H1 (cell line): Measurements from ENCODE around the gene CRYBG1. TPM values are rescaled to one million over a fixed set of nuclear protein-coding genes. Genes with fewer than 3 reads are reported as not detected.

Source experiments
- CTCF ChIA-PET: fragments of 300-600 bp; sonication (Branson Sonifier 250); formaldehyde crosslinking; loops from one replicate; lab custom pipeline; 2021; ENCODE audit not compliant: partially characterized antibody; lab: Charles Lee
- POLR2A ChIA-PET: fragments of 300-600 bp; sonication (Branson Sonifier 250); formaldehyde crosslinking; loops from one replicate; lab custom pipeline; 2021; ENCODE audit warnings: inconsistent platforms; ENCODE audit not compliant: partially characterized antibody; lab: Charles Lee
- DNase-seq, 2 experiments: peaks; one replicate each; pipeline versions ENCODE4 v3.0.0 to v3.0.0-alpha.2; 2010 to 2022; ENCODE audit warnings: low spot score in 2 of 2, low read depth in 1 of 2, mixed read lengths in 1 of 2
- FAIRE-seq: peaks from 2 replicates; lab custom pipeline; 2011; peaks lifted over from hg19 to GRCh38; lab: Jason Lieb, UNC
- H2AFZ ChIP-seq: 2 replicates; pipeline ENCODE4 v1.8.1; 2012; ENCODE audit warnings: low read length, inconsistent platforms
- H2AK5ac ChIP-seq: 2 replicates; pipeline ENCODE4 v1.6.1; 2013; ENCODE audit warnings: low read depth, low read length
- H2BK120ac ChIP-seq: replicated peaks from 2 replicates; pipeline ENCODE3; 2013; ENCODE audit warnings: low read depth, low read length, inconsistent platforms
- H2BK12ac ChIP-seq: 2 replicates; pipeline ENCODE4 v1.6.1; 2013; ENCODE audit warnings: low read depth, low read length
- H2BK15ac ChIP-seq: 2 replicates; pipeline ENCODE4 v1.6.1; 2013; ENCODE audit warnings: low read length
- H2BK20ac ChIP-seq: 2 replicates; pipeline ENCODE4 v1.6.1; 2013; ENCODE audit warnings: low read length
- H2BK5ac ChIP-seq: 2 replicates; pipeline ENCODE4 v1.6.1; 2013; ENCODE audit warnings: low read depth, low read length
- H3K14ac ChIP-seq: 2 replicates; pipeline ENCODE4 v1.6.1; 2013; ENCODE audit warnings: inconsistent platforms; ENCODE audit not compliant: insufficient read length
- H3K18ac ChIP-seq: 2 replicates; pipeline ENCODE4 v1.6.1; 2013; ENCODE audit warnings: low read length; ENCODE audit errors: extremely low read depth
- H3K23ac ChIP-seq: 2 replicates; pipeline ENCODE4 v1.6.1; 2013; ENCODE audit warnings: inconsistent platforms; ENCODE audit not compliant: insufficient read length
- H3K23me2 ChIP-seq: 2 replicates; pipeline ENCODE4 v1.6.1; 2013; ENCODE audit warnings: low read depth, low read length
- H3K27ac ChIP-seq: 2 replicates; pipeline ENCODE4 v1.6.1; 2011; ENCODE audit warnings: low read depth, low read length, inconsistent platforms
- H3K27me3 ChIP-seq, 4 experiments: replicated peaks in 1 of 4; 1 replicate in 1 of 4; 2 replicates in 3 of 4; pipeline versions ENCODE4 v1.6.1 to v1.8.1; 2011 to 2013; ENCODE audit warnings: low read length in 3 of 4, mild to moderate bottlenecking in 3 of 4, inconsistent platforms in 2 of 4, mixed read lengths in 2 of 4, moderate library complexity in 1 of 4; ENCODE audit not compliant: control insufficient read depth in 3 of 4, insufficient read depth in 3 of 4; ENCODE audit errors: extremely low read depth in 1 of 4
- H3K36me3 ChIP-seq, 4 experiments: 2 replicates each; pipeline versions ENCODE4 v1.6.1 to v1.8.1; 2011 to 2013; ENCODE audit warnings: mild to moderate bottlenecking in 4 of 4, low read length in 3 of 4, moderate library complexity in 2 of 4, control low read depth in 1 of 4, inconsistent platforms in 1 of 4; ENCODE audit not compliant: insufficient read depth in 4 of 4, control insufficient read depth in 2 of 4
- H3K4ac ChIP-seq: replicated peaks from 2 replicates; pipeline ENCODE3; 2013; ENCODE audit warnings: low read length, low read depth, mixed read lengths, inconsistent platforms; ENCODE audit not compliant: insufficient read length
- H3K4me1 ChIP-seq, 4 experiments: replicated peaks in 1 of 4; 1 replicate in 1 of 4; 2 replicates in 3 of 4; pipeline versions ENCODE4 v1.6.1 to v1.8.1; 2011 to 2013; ENCODE audit warnings: low read length in 3 of 4, inconsistent platforms in 2 of 4, mixed read lengths in 1 of 4; ENCODE audit not compliant: insufficient read depth in 4 of 4, control insufficient read depth in 3 of 4
- H3K4me2 ChIP-seq, 2 experiments: 2 replicates each; pipeline versions ENCODE4 v1.6.1 to v1.8.1; 2011 to 2013; ENCODE audit warnings: low read depth in 2 of 2, low read length in 2 of 2, control low read depth in 1 of 2, inconsistent platforms in 1 of 2, mild to moderate bottlenecking in 1 of 2; ENCODE audit not compliant: insufficient read depth in 1 of 2
- H3K4me3 ChIP-seq, 4 experiments: fragments of 200-600, 300-600 bp in 1 of 4; sonication (generic), shearing (Covaris generic), sonication (Bioruptor Twin) in 1 of 4; 2 replicates each; pipeline versions ENCODE4 v1.5.1 to v1.8.1; 2011 to 2016; ENCODE audit warnings: low read length in 4 of 4, low read depth in 3 of 4, control low read depth in 2 of 4, inconsistent platforms in 2 of 4, mild to moderate bottlenecking in 2 of 4, mixed read lengths in 1 of 4, moderate library complexity in 1 of 4; ENCODE audit not compliant: insufficient read depth in 2 of 4; ENCODE audit errors: extremely low read depth in 1 of 4
- H3K56ac ChIP-seq: replicated peaks from 2 replicates; pipeline ENCODE3; 2013; ENCODE audit warnings: low read depth, mild to moderate bottlenecking, mixed read lengths, low read length, inconsistent platforms; ENCODE audit not compliant: insufficient read length
- H3K79me1 ChIP-seq: 2 replicates; pipeline ENCODE4 v1.6.1; 2013; ENCODE audit warnings: low read depth, low read length, control low read depth
- H3K79me2 ChIP-seq, 2 experiments: 2 replicates each; pipeline versions ENCODE4 v1.6.1 to v1.8.1; 2012 to 2013; ENCODE audit warnings: low read length in 2 of 2, mild to moderate bottlenecking in 2 of 2, inconsistent platforms in 1 of 2; ENCODE audit not compliant: insufficient read depth in 2 of 2, control insufficient read depth in 1 of 2
- H3K9ac ChIP-seq, 4 experiments: replicated peaks in 1 of 4; 1 replicate in 1 of 4; 2 replicates in 3 of 4; pipeline versions ENCODE4 v1.6.1 to v1.8.1; 2011 to 2013; ENCODE audit warnings: low read depth in 3 of 4, low read length in 3 of 4, control low read depth in 2 of 4, mild to moderate bottlenecking in 2 of 4, moderate library complexity in 2 of 4, inconsistent platforms in 1 of 4; ENCODE audit errors: extremely low read depth in 1 of 4
- H3K9me3 ChIP-seq, 2 experiments: 2 replicates each; pipeline versions ENCODE4 v1.6.1 to v1.8.1; 2012 to 2013; ENCODE audit warnings: mild to moderate bottlenecking in 2 of 2, moderate library complexity in 2 of 2, control low read depth in 1 of 2, inconsistent platforms in 1 of 2, low read depth in 1 of 2, low read length in 1 of 2, mixed read lengths in 1 of 2; ENCODE audit not compliant: insufficient read depth in 2 of 2
- H4K20me1 ChIP-seq, 2 experiments: replicated peaks in 1 of 2; 2 replicates each; pipeline versions ENCODE3 to v1.8.1; 2011 to 2013; ENCODE audit warnings: inconsistent platforms in 2 of 2, low read length in 2 of 2, mild to moderate bottlenecking in 1 of 2; ENCODE audit not compliant: insufficient read depth in 2 of 2, control insufficient read depth in 1 of 2
- H4K5ac ChIP-seq: 2 replicates; pipeline ENCODE4 v1.6.1; 2013; ENCODE audit warnings: low read length, low read depth, mixed read lengths, inconsistent platforms; ENCODE audit not compliant: insufficient read length
- H4K8ac ChIP-seq: 2 replicates; pipeline ENCODE4 v1.8.0; 2013; ENCODE audit warnings: mild to moderate bottlenecking, moderate library complexity, low read length, inconsistent platforms; ENCODE audit not compliant: insufficient read depth; ENCODE audit errors: extremely low read depth
- H4K91ac ChIP-seq: replicated peaks from 2 replicates; pipeline ENCODE3; 2013; ENCODE audit warnings: low read length, mixed read lengths, inconsistent platforms; ENCODE audit not compliant: insufficient read length
- CEBPB ChIP-seq: IDR thresholded peaks from 2 replicates; pipeline ENCODE4 v1.6.1; 2012; ENCODE audit warnings: low read depth, low read length
- KDM5A ChIP-seq: fragments of 200-600 bp; IDR thresholded peaks from 2 replicates; pipeline ENCODE4 v1.7.1; 2012; ENCODE audit warnings: mild to moderate bottlenecking, low read length, inconsistent platforms, mixed read lengths
- SIN3A ChIP-seq, 2 experiments: IDR thresholded peaks in 1 of 2; conservative IDR thresholded peaks in 1 of 2; 2 replicates each; pipeline ENCODE4 v1.6.1; 2011 to 2012; ENCODE audit warnings: low read length in 2 of 2, improper control_type of control experiment in 1 of 2, low read depth in 1 of 2, mild to moderate bottlenecking in 1 of 2
- SP2 ChIP-seq: IDR thresholded peaks from 2 replicates; pipeline ENCODE4 v1.6.1; 2012; ENCODE audit warnings: mild to moderate bottlenecking, low read length, inconsistent platforms
- polyA plus RNA-seq, 7 experiments: library from polyadenylated mRNA; depleted of rRNA in 3 of 7; stranded (reverse) in 5 of 7; unstranded in 2 of 7; fragments of >200 nt in 5 of 7; fragments of 200-250 nt in 2 of 7; gene quantifications; 1 replicate in 5 of 7; 2 replicates in 1 of 7; 4 replicates in 1 of 7; pipeline versions ENCODE4 v1.2.1 to v1.2.3, GENCODE V29; 2011 to 2013; ENCODE audit warnings: missing spikeins in 2 of 7, mixed read lengths in 2 of 7
- total RNA-seq: library from RNA; stranded (reverse); fragmentation: NEBNext Ultra II Directional; extraction: Animal tissue kit (Norgen Biotek cat#: 25700); gene quantifications from 2 replicates; pipeline ENCODE4 v1.2.1, GENCODE V29; 2021

Gene CRYBG1
- total and polyA plus RNA-seq, 2 of the 8 experiments (the other 6 are each of a cell fraction or from before 2014, with no cell fraction given) = 2.2 to 11.6 TPM

DNA sequence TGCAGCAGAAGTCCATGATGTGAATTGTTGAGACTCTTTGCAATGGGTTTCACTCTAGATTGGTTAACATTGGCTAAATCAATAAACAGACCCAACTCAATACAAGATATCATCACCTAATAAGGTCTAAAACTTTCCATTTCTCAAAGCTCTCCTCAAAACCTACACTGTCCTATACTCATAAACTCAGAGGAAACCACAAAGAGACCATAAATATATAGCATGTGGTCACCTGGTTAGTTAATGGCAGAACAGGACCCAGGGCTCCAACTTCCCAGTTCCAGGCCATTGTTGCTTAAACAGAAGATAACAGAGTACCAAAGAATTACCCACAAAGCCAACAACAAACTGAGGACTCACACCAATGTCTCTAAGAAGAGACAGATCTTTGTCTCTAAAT is 256.8 kb downstream of the CRYBG1 start:
- no peak overlapping the region for H3K56ac ChIP-seq
- H2AK5ac ChIP-seq = peak overlapping the region; percentile 82; the same call in 1 of the 2 replicates
- H2BK20ac ChIP-seq = peak overlapping the region; percentile 76
- peaks cover 5 to 20% (median 12%) of the 10 kb centered on the region in 4 experiments; a peak in 6 of 7 replicates for H3K4me1 ChIP-seq
- H3K18ac ChIP-seq = 0 out of 2 replicates have a peak overlapping the region, but pooled peaks have one; percentile 35
- H4K8ac ChIP-seq = no peak overlapping the region
- TF ChIP-seq CEBPB (no peak), SP2 (no peak), SIN3A (conservative IDR thresholded peaks at IDR 0.05 in 1 of 2, IDR thresholded peaks at IDR 0.05 in 1 of 2; ENCODE audit: low read depth in 1 of 2, low read length in 2 of 2) (no peak), KDM5A (no peak)
- H2BK5ac ChIP-seq = no peak overlapping the region
- H3K14ac ChIP-seq = no peak overlapping the region
- DNase-seq (no peak), FAIRE-seq (no peak)
- H3K9me3 ChIP-seq = peaks cover 2 to 3% of the 10 kb centered on the region in 2 experiments; a peak in 3 of 4 replicates
- no peak overlapping the region for H3K23ac ChIP-seq
- no peaks in the 10 kb centered on the region for H3K79me2 ChIP-seq
- no peaks in the 10 kb centered on the region for H3K27me3 ChIP-seq
- H4K5ac ChIP-seq = peak overlapping the region; percentile 36
- peak overlapping the region; percentile 81 for H4K91ac ChIP-seq
- H3K36me3 ChIP-seq = peaks cover 0 to 15% (median 8%) of the 10 kb centered on the region in 4 experiments; a peak in 5 of 8 replicates
- H3K4me2 ChIP-seq = no peak overlapping the region
- H2BK12ac ChIP-seq = peak overlapping the region; percentile 89
- no peaks in the 10 kb centered on the region for H3K23me2 ChIP-seq
- ChIA-PET POLR2A (interaction anchor here (0.9 to 1.1 kb wide), 2 partner anchors 11 to 78 kb away, joined by 3 to 7 read pairs; no protein-coding TSS in a partner anchor), CTCF (interaction anchor here (1.3 to 5.7 kb wide), 3 partner anchors 7 to 380 kb away, joined by 3 to 52 read pairs (median 6); no protein-coding TSS in a partner anchor)
- no peaks in the 10 kb centered on the region for H4K20me1 ChIP-seq
- H3K9ac ChIP-seq = no peak overlapping the region
- no peak overlapping the region for H2AFZ ChIP-seq
- H2BK15ac ChIP-seq = no peak overlapping the region
- H3K4ac ChIP-seq = no peak overlapping the region
- peak overlapping the region; percentile 29; the same call in 1 of the 2 replicates for H3K27ac ChIP-seq
- H3K79me1 ChIP-seq = no peaks in the 10 kb centered on the region
- no peak overlapping the region for H3K4me3 ChIP-seq
- H2BK120ac ChIP-seq = peak overlapping the region; percentile 97
